Ramos (cell line): ENCODE measurements around the gene TMEM272.

ENCODE experiments used
- in situ Hi-C: fragments of 300-500 bp; cut with MboI; formaldehyde crosslinking; loops from one replicate; pipeline ENCODE4 v1.14.3; 2022; ENCODE audit warnings: low sequenced_read_pairs; ENCODE audit not compliant: unreplicated experiment

TMEM272 gene

GRCh38 chr13:51856027-51856736 is 11.2 kb upstream of the TMEM272 start:
- in situ Hi-C loops = no loop called here

- in situ Hi-C loops = no loop called here
Measured at GRCh38 chr13:51849145-51850101, 4.4 kb upstream of the TMEM272 start.

- in situ Hi-C loops = no loop called here
Measured at GRCh38 chr13:51848674-51849073, 3.7 kb upstream of the TMEM272 start.

GRCh38 chr13:51846756-51847155 is 1.8 kb upstream of the TMEM272 start:
- in situ Hi-C loops = no loop called here

- in situ Hi-C loops = no loop called here
Measured at GRCh38 chr13:51845574-51846318, 769 bp upstream of the TMEM272 start.

GRCh38 chr13:51843529-51843928 is 1.4 kb downstream of the TMEM272 start:
- in situ Hi-C loops = no loop called here

- in situ Hi-C loops = no loop called here
Measured at GRCh38 chr13:51841732-51842131, 3.2 kb downstream of the TMEM272 start.

GRCh38 chr13:51840917-51841316 is 4.1 kb downstream of the TMEM272 start:
- in situ Hi-C loops = no loop called here

GRCh38 chr13:51839711-51840540 is 5.1 kb downstream of the TMEM272 start:
- in situ Hi-C loops = no loop called here

GRCh38 chr13:51838240-51838846 is 6.6 kb downstream of the TMEM272 start:
- in situ Hi-C loops = no loop called here

GRCh38 chr13:51837016-51837415 is 8.0 kb downstream of the TMEM272 start:
- in situ Hi-C loops = no loop called here

- in situ Hi-C loops = no loop called here
Measured at GRCh38 chr13:51834581-51835171, 10.3 kb downstream of the TMEM272 start.

GRCh38 chr13:51833980-51834379 is 11.0 kb downstream of the TMEM272 start:
- in situ Hi-C loops = no loop called here

GRCh38 chr13:51832471-51833152 is 12.4 kb downstream of the TMEM272 start:
- in situ Hi-C loops = no loop called here

GRCh38 chr13:51831519-51831918 is 13.5 kb downstream of the TMEM272 start:
- in situ Hi-C loops = no loop called here

GRCh38 chr13:51829568-51829899 is 15.4 kb downstream of the TMEM272 start:
- in situ Hi-C loops = loop anchor here (10.0 kb wide), 1 partner anchor 625 kb away; the partner anchor contains the start of genes CKAP2 and VPS36

- in situ Hi-C loops = loop anchor here (10.0 kb wide), 1 partner anchor 626 kb away; the partner anchor contains the start of genes CKAP2 and VPS36
Measured at GRCh38 chr13:51828730-51829567, 16.0 kb downstream of the TMEM272 start.
